Measurements from ENCODE around the gene LUZP2.

DNA sequence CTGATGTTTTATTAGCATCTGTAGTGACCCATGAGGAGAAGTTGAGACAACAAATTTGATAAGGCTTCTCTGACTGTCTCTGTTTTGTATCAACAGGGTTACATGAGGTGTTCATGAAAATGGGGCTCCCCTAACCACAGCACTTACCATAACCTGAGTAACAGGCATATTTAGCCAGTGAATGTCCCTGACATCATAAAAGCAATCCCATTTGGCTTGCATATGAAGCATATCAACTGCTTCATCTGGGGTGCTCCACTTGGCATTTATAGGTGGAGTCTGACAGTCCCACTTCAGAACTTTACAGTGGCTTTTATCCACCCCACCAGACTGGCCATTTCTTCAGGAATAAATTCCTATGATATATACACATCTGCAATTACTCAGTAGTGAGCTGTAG lies 257.6 kb downstream of the LUZP2 start:
- TF ChIP-seq, protein P1, sequence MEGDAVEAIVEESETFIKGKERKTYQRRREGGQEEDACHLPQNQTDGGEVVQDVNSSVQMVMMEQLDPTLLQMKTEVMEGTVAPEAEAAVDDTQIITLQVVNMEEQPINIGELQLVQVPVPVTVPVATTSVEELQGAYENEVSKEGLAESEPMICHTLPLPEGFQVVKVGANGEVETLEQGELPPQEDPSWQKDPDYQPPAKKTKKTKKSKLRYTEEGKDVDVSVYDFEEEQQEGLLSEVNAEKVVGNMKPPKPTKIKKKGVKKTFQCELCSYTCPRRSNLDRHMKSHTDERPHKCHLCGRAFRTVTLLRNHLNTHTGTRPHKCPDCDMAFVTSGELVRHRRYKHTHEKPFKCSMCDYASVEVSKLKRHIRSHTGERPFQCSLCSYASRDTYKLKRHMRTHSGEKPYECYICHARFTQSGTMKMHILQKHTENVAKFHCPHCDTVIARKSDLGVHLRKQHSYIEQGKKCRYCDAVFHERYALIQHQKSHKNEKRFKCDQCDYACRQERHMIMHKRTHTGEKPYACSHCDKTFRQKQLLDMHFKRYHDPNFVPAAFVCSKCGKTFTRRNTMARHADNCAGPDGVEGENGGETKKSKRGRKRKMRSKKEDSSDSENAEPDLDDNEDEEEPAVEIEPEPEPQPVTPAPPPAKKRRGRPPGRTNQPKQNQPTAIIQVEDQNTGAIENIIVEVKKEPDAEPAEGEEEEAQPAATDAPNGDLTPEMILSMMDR (IDR thresholded peaks at IDR 0.05; ENCODE audit: poor library complexity, severe bottlenecking): no peak
- TF ChIP-seq, protein P2, sequence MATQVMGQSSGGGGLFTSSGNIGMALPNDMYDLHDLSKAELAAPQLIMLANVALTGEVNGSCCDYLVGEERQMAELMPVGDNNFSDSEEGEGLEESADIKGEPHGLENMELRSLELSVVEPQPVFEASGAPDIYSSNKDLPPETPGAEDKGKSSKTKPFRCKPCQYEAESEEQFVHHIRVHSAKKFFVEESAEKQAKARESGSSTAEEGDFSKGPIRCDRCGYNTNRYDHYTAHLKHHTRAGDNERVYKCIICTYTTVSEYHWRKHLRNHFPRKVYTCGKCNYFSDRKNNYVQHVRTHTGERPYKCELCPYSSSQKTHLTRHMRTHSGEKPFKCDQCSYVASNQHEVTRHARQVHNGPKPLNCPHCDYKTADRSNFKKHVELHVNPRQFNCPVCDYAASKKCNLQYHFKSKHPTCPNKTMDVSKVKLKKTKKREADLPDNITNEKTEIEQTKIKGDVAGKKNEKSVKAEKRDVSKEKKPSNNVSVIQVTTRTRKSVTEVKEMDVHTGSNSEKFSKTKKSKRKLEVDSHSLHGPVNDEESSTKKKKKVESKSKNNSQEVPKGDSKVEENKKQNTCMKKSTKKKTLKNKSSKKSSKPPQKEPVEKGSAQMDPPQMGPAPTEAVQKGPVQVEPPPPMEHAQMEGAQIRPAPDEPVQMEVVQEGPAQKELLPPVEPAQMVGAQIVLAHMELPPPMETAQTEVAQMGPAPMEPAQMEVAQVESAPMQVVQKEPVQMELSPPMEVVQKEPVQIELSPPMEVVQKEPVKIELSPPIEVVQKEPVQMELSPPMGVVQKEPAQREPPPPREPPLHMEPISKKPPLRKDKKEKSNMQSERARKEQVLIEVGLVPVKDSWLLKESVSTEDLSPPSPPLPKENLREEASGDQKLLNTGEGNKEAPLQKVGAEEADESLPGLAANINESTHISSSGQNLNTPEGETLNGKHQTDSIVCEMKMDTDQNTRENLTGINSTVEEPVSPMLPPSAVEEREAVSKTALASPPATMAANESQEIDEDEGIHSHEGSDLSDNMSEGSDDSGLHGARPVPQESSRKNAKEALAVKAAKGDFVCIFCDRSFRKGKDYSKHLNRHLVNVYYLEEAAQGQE (IDR thresholded peaks at IDR 0.05; ENCODE audit: borderline replicate concordance): no peak
- TF ChIP-seq MXI1 (conservative IDR thresholded peaks at IDR 0.05; ENCODE audit: poor library complexity, severe bottlenecking) (no peak), SMC3 (conservative IDR thresholded peaks at IDR 0.05; ENCODE audit: poor library complexity) (no peak), EP300 (conservative IDR thresholded peaks at IDR 0.05; ENCODE audit: poor library complexity, severe bottlenecking) (no peak), TAF1 (IDR thresholded peaks at IDR 0.05; ENCODE audit: low read depth) (no peak), EZH2 (IDR thresholded peaks at IDR 0.05; ENCODE audit: borderline replicate concordance, insufficient read depth, low read length, poor library complexity, severe bottlenecking) (no peak), RAD21 (conservative IDR thresholded peaks at IDR 0.05) (no peak)

Data from neural cell (in vitro differentiated cells).